NB4 (cell line): ENCODE measurements around the gene EIF4B.
A peak's percentile ranks its signal among the peaks of the same experiment; 100 is the strongest.

Source experiments
- DNase-seq: peaks from one replicate; pipeline ENCODE4 v3.0.0; 2010; ENCODE audit warnings: low read depth
- H3K4me3 ChIP-seq: one replicate; pipeline ENCODE4 v1.5.1; 2011; ENCODE audit warnings: mild to moderate bottlenecking, low read depth, low read length, moderate library complexity
- MYC ChIP-seq: IDR thresholded peaks from 2 replicates; pipeline ENCODE4 v1.6.1; 2011; ENCODE audit warnings: low read depth, low read length
- POLR2A ChIP-seq: IDR thresholded peaks from 2 replicates; pipeline ENCODE4 v1.6.1; 2011; ENCODE audit warnings: mild to moderate bottlenecking; ENCODE audit not compliant: insufficient read length; ENCODE audit errors: extremely low read depth
- TF ChIP-seq, protein P1 (sequence below): IDR thresholded peaks from one replicate; pipeline ENCODE4 v1.5.1; 2012; ENCODE audit warnings: low read depth, low read length
- TF ChIP-seq, protein P2 (sequence below): IDR thresholded peaks from 2 replicates; pipeline ENCODE4 v1.6.1; 2011; ENCODE audit warnings: low read depth, low read length

EIF4B gene

DNA sequence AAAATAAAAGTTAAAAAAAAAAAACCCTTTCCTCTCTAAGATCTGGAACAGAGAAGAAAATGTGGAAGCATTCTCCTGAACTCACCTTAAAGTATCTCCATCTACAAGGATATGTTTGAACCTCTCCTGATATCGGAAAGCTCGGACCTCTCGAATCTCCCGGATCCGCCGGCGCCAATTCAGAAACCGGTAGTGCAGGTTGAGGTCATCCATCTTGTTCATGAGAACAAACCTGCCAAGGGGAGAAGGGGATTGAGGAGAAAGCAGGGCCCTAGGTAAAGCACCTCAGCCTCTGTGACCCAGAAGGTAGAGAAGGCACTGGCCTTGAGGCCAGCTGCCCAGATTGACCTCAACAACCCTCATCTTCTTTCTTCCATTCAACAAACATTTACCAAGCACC is 70.8 kb downstream of the EIF4B start:
- H3K4me3 ChIP-seq = no peak overlapping the region
- DNase-seq = no peak
- TF ChIP-seq, protein P1, sequence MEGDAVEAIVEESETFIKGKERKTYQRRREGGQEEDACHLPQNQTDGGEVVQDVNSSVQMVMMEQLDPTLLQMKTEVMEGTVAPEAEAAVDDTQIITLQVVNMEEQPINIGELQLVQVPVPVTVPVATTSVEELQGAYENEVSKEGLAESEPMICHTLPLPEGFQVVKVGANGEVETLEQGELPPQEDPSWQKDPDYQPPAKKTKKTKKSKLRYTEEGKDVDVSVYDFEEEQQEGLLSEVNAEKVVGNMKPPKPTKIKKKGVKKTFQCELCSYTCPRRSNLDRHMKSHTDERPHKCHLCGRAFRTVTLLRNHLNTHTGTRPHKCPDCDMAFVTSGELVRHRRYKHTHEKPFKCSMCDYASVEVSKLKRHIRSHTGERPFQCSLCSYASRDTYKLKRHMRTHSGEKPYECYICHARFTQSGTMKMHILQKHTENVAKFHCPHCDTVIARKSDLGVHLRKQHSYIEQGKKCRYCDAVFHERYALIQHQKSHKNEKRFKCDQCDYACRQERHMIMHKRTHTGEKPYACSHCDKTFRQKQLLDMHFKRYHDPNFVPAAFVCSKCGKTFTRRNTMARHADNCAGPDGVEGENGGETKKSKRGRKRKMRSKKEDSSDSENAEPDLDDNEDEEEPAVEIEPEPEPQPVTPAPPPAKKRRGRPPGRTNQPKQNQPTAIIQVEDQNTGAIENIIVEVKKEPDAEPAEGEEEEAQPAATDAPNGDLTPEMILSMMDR = no peak
- TF ChIP-seq MYC = no peak

DNA sequence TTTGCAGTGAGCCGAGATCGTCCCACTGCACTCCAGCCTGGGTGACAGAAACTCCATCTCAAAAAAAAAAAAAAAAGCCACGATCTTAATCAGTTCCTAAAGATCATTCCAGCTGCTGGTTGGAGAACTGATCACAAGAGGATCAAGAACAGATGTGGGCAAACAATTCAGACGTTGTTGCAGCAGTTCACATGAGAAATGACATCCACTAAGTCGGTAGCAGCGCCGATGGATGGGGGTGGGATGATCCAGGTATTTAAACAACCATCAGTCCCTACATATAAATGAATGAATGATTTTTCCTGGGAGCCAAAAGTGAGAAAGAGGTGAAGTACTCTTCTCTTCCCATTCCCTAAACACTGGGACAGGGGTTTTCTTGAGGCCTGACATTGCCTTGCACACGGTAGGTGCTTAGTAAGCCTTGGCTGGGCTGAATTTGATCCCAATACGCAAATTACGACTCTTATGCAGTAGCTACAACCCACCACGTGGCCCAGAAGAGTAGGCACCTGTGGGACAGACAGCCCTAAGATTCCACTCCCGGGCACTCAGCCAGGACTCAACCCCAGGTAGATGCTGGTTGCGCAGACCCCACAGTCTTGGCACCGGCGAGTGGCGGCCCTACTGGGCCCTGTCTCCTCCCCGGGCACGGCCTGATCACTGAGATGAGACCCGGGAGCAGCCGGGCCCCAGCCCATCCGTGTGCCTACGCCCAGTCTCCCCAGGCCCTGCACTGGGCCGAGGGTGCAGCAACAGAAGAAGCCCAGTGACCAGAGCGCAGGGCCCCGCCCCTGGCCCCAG is 72.4 kb downstream of the EIF4B start:
- TF ChIP-seq, protein P1 = no peak
- TF ChIP-seq, protein P2, sequence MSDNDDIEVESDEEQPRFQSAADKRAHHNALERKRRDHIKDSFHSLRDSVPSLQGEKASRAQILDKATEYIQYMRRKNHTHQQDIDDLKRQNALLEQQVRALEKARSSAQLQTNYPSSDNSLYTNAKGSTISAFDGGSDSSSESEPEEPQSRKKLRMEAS = peak; percentile 85
- peak overlapping the region; percentile 89 for H3K4me3 ChIP-seq
- no peak for DNase-seq

DNA sequence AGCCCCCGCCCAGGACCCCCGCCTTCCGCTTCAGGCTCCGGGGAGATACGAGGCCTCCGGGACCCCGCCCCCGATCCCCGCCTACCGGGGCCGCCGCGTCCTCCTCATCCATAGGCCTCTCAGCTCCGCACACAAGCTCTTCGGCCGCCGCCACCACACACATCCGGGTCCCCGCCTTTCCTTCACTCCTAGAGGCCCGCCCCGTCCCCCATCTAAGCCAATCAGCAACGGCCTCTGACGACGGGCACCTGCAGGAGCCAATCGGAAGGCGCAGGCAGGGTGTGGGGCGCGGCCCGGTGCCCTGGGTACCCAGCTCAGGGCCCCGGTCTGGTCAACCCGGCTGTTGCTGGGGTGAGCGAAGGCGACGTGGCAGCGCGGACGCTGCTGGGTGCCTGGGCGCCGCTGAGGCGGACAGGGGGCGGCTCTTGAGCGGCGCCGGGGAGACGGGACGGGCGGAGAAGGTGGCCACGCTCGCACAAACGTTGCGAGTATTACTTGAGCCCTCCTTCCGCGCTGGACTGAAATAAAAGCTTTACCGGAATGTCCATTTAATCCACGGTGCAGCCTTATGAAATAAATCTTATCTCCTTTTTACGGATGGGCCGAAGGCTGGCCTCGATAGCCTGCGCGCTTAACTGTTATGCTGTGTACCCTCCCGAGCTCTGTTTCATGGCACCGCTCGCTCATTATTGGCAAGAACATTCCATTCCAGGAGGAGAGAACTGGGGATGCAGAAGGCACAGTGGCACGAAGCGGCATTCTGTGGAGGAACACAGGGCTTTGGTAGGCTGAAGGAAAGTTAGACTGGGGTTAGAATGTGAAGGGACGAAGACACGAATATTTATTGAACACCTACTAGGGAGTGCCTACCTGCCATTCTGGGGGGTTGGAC is 73.2 kb downstream of the EIF4B start, which contains the start of gene SPRYD3:
TSS of gene SPRYD3 (minus strand) at position 165 of the 892 bp plus-strand sequence. CDS start at position 108, 57 bp downstream.
- peak; percentile 99 for DNase-seq
- H3K4me3 ChIP-seq = peak within 1 kb of the TSS; percentile 89

DNA sequence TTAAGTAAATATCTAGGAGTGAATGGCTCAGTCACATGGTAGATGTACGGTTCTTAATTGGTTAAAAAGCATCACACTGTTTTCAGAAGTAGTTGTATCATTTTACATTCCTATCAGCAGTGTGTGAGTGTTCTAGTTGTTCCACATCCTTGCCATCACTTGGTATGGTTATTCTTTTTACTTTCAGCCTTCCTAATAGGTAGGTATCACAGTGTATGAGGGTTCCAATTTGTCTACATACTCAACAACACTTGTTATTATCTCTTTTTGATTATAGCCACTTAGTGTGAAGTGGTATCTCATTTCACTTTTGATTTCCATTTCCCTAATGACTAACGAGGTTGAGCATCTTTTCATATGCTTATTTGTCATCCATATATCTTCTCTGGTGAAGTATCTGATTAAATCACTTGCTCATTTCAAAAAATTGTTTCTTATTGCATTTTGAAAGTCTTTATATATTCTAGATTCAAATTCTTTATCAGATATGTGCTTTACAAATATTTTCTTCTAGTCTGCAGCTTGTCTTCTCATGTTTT is 76.5 kb downstream of the EIF4B start:
- TF ChIP-seq, protein P2 = no peak
- TF ChIP-seq, protein P1 = no peak
- TF ChIP-seq MYC = no peak
- no peak for TF ChIP-seq POLR2A
- H3K4me3 ChIP-seq = no peak overlapping the region
- DNase-seq = no peak

More for the DNA sequence above, 73.2 kb downstream of the EIF4B start, which contains the start of gene SPRYD3:
- TF ChIP-seq, protein P2 = no peak
- peak; percentile 75 for TF ChIP-seq POLR2A
- TF ChIP-seq, protein P1 = no peak
- TF ChIP-seq MYC = no peak; the same call in 1 of the 2 replicates

DNA sequence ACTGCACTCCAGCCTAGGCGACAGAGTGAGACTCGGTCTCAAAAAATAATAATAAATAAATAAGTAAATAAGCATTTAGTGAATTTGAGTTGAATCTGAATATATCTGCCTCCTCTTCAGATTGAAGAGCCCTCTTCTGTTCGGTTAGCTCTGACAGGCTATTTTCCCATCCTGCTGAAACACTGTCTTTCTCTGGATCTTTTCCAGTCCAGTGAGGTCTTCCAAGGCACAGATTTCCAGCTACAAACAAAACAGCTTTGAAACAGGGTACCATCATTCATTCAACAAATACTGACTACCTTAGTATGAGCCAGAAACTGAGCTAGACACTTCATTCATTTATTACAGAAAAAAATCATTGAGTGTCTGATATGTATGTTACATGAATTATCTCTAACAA is 80.1 kb downstream of the EIF4B start:
- TF ChIP-seq POLR2A (no peak), MYC (no peak)
- TF ChIP-seq, protein P2 = no peak
- TF ChIP-seq, protein P1 = no peak
- DNase-seq = no peak
- no peak overlapping the region for H3K4me3 ChIP-seq
